LNCaP clone FGC (cell line): Measurements from ENCODE around the gene SLC43A3.
A peak's percentile ranks its signal among the peaks of the same experiment; 100 is the strongest.

Experiments used
- DNase-seq: peaks from one replicate; pipeline ENCODE4 v3.0.0-alpha.2; 2011; ENCODE audit warnings: low read depth
- H3K4me3 ChIP-seq: 2 replicates; pipeline ENCODE4 v1.5.1; 2011; ENCODE audit warnings: mild to moderate bottlenecking, low read depth, low read length, control low read depth
- TF ChIP-seq, protein P1 (sequence below): IDR thresholded peaks from 2 replicates; pipeline ENCODE4 v1.5.1; 2012; ENCODE audit warnings: mild to moderate bottlenecking; ENCODE audit not compliant: control insufficient read depth, insufficient read depth; ENCODE audit errors: extremely low read depth

SLC43A3 gene

DNA sequence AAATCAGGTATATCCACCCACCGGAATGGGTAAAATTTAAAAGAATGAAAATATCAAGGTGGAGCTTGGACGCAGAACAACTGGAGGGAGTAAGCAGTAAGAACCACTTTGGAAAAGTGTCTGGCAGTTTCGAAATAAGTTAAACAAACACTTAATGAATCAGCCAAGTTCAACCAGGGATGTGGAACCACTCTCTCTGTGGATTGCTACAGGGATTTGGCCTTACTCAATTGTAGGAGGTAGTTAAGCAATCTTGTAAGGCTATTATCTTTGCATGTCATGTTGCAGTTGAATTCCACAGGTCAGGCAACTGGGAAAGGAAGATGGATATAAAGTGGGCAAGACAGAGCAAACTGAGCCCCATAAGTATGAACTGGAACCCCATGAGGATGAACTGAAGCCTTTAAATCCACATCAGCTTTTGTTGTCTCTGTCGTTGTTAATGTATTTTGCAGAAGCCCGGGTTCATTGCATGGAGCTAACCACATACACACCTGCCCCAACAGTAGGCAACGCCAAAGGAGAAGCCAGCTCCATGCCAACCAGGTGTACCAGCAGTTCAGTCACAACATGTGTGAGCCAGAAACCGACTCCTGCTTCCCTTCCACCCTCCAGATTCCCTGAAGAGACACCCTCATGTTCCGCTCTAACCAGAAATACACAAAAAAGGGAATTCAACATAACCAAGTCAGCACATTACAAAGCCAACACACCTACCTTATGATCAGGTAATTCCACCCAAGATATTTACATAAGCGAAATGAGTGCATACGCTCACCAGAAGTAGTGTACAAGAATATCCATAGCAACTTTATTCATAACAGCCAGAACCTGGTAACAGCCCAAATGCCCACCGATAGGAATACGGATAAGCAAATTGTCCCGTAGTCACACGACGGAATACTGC lies 8.0 kb upstream of the SLC43A3 start:
- TF ChIP-seq, protein P1, sequence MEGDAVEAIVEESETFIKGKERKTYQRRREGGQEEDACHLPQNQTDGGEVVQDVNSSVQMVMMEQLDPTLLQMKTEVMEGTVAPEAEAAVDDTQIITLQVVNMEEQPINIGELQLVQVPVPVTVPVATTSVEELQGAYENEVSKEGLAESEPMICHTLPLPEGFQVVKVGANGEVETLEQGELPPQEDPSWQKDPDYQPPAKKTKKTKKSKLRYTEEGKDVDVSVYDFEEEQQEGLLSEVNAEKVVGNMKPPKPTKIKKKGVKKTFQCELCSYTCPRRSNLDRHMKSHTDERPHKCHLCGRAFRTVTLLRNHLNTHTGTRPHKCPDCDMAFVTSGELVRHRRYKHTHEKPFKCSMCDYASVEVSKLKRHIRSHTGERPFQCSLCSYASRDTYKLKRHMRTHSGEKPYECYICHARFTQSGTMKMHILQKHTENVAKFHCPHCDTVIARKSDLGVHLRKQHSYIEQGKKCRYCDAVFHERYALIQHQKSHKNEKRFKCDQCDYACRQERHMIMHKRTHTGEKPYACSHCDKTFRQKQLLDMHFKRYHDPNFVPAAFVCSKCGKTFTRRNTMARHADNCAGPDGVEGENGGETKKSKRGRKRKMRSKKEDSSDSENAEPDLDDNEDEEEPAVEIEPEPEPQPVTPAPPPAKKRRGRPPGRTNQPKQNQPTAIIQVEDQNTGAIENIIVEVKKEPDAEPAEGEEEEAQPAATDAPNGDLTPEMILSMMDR: no peak
- H3K4me3 ChIP-seq: no peak overlapping the region
- DNase-seq: peak; percentile 4

DNA sequence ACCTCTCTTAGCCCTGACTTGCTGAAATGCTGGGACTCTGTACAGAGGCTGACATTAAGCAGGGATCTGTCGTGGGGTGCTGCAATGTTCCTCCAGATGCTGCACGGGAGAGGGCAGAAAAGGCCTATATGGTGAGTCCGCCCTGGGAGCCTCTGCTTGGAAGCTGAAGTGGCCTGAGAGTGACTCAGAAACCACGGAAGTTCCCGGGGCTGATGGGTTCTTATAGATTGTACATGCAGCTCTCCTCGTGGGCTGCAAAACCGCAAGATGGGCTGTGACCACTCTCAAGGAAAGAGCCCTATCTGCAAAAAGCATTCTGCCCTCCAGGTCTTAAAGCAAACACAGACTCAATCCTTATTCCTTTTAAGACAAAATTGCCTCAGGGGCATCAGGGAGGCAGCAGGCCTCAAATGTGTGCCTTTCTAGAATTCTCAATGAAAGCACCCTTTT lies 5.8 kb upstream of the SLC43A3 start:
- DNase-seq: no peak
- H3K4me3 ChIP-seq: no peak overlapping the region
- TF ChIP-seq, protein P1: no peak

DNA sequence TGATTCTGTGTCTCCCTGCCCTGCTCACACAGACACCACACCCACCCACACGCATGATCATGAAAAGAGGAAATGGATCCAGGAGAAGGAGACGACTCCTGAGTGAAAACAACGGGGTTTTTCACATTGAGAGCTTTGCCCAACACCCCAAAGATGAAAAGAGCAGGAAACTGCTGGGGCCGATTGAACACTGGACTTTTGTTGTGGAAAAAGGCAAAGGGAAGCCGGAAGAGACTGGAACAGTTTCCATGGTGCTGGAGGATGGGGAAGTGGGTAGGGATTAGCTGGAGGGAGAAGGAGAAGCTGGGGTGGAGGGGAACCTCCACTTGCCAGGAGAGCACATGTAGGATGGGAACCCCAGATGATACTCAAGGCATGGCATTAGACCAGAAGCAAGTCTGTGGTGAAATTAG lies 5.2 kb upstream of the SLC43A3 start:
- no peak for DNase-seq
- TF ChIP-seq, protein P1: no peak
- no peak overlapping the region for H3K4me3 ChIP-seq

DNA sequence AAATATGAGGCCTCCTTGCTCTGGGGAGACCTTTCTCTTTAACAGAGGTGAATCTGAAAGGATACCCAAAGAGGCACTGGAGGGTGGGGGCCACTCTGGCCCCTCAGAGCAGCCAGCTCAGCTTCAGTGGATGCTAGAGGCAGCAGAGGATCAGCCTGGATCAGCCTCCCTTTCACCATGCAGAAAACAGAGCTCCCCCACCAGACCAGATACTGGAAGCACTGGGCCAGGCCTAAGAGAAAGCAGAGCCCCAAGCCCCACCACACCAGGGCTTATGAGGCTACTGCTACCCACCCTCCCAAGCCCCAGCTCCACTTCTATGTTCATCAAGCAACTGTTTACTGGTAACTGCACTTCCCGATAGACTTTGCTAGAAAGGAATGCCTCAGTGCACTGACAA lies 4.0 kb upstream of the SLC43A3 start:
- TF ChIP-seq, protein P1: no peak
- DNase-seq: no peak
- no peak overlapping the region for H3K4me3 ChIP-seq

DNA sequence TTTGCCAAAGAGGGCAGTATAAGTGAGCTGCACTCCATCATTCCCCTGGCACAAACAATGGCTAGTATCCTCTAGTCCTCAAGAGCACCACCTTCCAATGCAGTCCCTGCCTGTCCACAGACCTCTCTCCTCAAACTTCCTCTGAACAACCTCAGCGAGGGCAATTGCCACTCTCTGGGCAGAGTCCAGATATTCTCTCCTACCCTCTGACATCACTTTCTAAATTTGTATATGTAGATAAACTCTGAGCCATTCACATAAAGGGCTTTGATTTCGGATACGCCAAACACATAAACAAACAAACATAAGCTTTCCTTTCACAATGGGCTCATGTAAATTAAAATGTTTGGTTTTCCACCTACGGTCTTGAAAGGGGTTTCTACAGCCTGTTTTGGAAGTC lies 3.0 kb upstream of the SLC43A3 start:
- TF ChIP-seq, protein P1: no peak
- no peak overlapping the region for H3K4me3 ChIP-seq
- peak; percentile 4 for DNase-seq

DNA sequence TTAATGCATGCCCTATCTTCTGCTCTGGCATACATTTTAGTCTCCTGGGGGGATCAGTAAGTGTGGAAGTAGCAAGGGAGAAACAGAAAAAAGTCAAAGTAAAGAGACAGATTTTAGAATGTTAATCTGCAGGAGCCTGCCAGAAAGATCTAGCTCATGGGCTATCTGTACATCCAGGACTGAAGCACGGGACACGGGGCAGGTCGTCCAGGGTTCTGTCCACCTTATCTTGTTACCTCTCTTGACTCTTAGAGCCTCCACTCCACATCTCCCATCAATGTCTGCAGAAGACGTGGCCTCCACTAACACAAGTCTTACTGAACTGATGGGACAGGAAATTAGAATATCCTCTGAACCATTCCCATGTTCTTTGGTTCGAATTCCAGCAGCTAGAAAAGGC lies 1.7 kb upstream of the SLC43A3 start:
- no peak for DNase-seq
- TF ChIP-seq, protein P1: no peak
- no peak overlapping the region for H3K4me3 ChIP-seq

DNA sequence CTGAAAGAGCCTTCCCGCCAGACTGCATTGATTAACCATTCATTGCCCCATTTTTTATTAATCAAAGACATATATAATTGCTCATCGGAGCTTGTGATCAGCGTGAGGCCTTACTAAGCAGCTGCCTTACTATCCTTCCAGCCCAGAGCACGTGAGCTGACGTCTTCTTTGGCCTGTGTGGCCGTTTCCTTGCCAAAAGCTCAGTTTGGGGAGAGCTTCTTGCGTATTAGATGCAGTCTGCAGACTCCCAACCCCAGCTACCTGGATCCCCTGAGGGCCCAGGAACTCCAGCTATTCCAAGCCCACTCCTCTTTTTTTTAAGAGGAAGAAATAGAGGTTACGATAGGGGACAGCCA lies 784 bp upstream of the SLC43A3 start:
- no peak for DNase-seq
- TF ChIP-seq, protein P1: no peak
- no peak overlapping the region for H3K4me3 ChIP-seq
